ENCODE results near the gene RAC3. TPM values are rescaled to one million over a fixed set of nuclear protein-coding genes. Genes with fewer than 3 reads are reported as not detected.
A peak's percentile ranks its signal among the peaks of the same experiment; 100 is the strongest.

The RAC3 gene
- polyA plus RNA-seq, 2 of the 4 experiments (the other 2 are of a cell fraction) = 9.9 to 21.0 TPM

- Histone ChIP-seq H3K4me3 (no peak overlapping the region), H3K9me3 (no peaks in the 10 kb centered on the region), H3K27ac (peak overlapping the region in 1 of 2 experiments; percentile 92; a peak in 2 of 6 replicates), H3K4me2 (peak overlapping the region; percentile 87), H3K4me1 (peaks cover 41% of the 10 kb centered on the region)
- ChIA-PET CTCF (interaction anchor here (0.8 to 33.2 kb wide), 40 partner anchors 9 to 289 kb away, joined by 3 to 794 read pairs (median 5); partner anchors contain the start of genes ASPSCR1, DCXR, MAFG and MYADML2), POLR2A (interaction anchor here (1.4 to 3.9 kb wide), 4 partner anchors 17 to 78 kb away, joined by 3 to 38 read pairs (median 6); partner anchors contain the start of genes ASPSCR1 and DCXR)
- FAIRE-seq = no peak
- ATAC-seq = no peak
- WGBS (ENCODE audit: missing lambda C conversion rate) = 85% methylated on average over 11 of the region's 14 CpGs
- TF ChIP-seq FOSB (CRISPR knock-in tag; IDR thresholded peaks at IDR 0.05) = no peak
- TF ChIP-seq RAD21 (conservative IDR thresholded peaks at IDR 0.05 in 1 of 2, IDR thresholded peaks at IDR 0.05 in 1 of 2) = no peak
- no peak for TF ChIP-seq KDM1A (IDR thresholded peaks at IDR 0.05; ENCODE audit: low read depth)
- no peak for TF ChIP-seq EP300 (IDR thresholded peaks at IDR 0.05)
- no peak for TF ChIP-seq RARB (CRISPR knock-in tag; IDR thresholded peaks at IDR 0.05)
- no peak for TF ChIP-seq FOSL2 (IDR thresholded peaks at IDR 0.05)
- no peak for TF ChIP-seq FOSL2 (CRISPR knock-in tag; IDR thresholded peaks at IDR 0.05)
- TF ChIP-seq TFCP2L1 (CRISPR knock-in tag; IDR thresholded peaks at IDR 0.05) = no peak
- TF ChIP-seq CHD4 (IDR thresholded peaks at IDR 0.05; ENCODE audit: borderline replicate concordance) = no peak
- TF ChIP-seq BHLHE40 (IDR thresholded peaks at IDR 0.05; ENCODE audit: low read depth, low read length) = no peak
- no peak for TF ChIP-seq ATOH8 (CRISPR knock-in tag; IDR thresholded peaks at IDR 0.05; ENCODE audit: low read depth)
- no peak for TF ChIP-seq ELK1 (IDR thresholded peaks at IDR 0.05; ENCODE audit: low read depth, low read length)
- TF ChIP-seq MYC (IDR thresholded peaks at IDR 0.05; ENCODE audit: borderline replicate concordance, low read length) = no peak
- TF ChIP-seq KDM5A (IDR thresholded peaks at IDR 0.05) = no peak
- no peak for TF ChIP-seq GATA3 (IDR thresholded peaks at IDR 0.05; ENCODE audit: borderline replicate concordance)
- no peak for TF ChIP-seq CEBPB (IDR thresholded peaks at IDR 0.05)
- no peak for TF ChIP-seq HOXB13 (CRISPR knock-in tag; IDR thresholded peaks at IDR 0.05; ENCODE audit: low read depth)
- no peak for TF ChIP-seq HOXB5 (CRISPR knock-in tag; IDR thresholded peaks at IDR 0.05)
- no peak for TF ChIP-seq SREBF2 (IDR thresholded peaks at IDR 0.05)
- no peak for TF ChIP-seq BCL3 (IDR thresholded peaks at IDR 0.05)
- no peak for TF ChIP-seq ZNF302 (CRISPR knock-in tag; IDR thresholded peaks at IDR 0.05)
- DNase-seq (ENCODE audit: low read depth in 1 of 2, low spot score in 1 of 2) = no peak
Measured at GRCh38 chr17:82020572-82021106, 10.8 kb upstream of the RAC3 start.

- POLR2A ChIA-PET = interaction anchor here (1.0 to 3.9 kb wide), 7 partner anchors 16 to 152 kb away, joined by 3 to 38 read pairs (median 5); partner anchors contain the start of genes ASPSCR1 and DCXR
- peak overlapping the region; percentile 80 to 92; a peak in 5 of 6 replicates for H3K27ac ChIP-seq
Measured at GRCh38 chr17:82021107-82021899, 10.2 kb upstream of the RAC3 start.

More at GRCh38 chr17:82021107-82021899, 10.2 kb upstream of the RAC3 start:
- H3K9me3 ChIP-seq = no peaks in the 10 kb centered on the region
- 15% methylated on average over 24 of the region's 25 CpGs for WGBS (ENCODE audit: missing lambda C conversion rate)
- H3K4me3 ChIP-seq = peak overlapping the region; percentile 77
- H3K4me2 ChIP-seq = peak overlapping the region; percentile 87
- 0 out of 2 replicates have a peak, but pooled peaks have one; percentile 43 for TF ChIP-seq MAZ (IDR thresholded peaks at IDR 0.05; ENCODE audit: borderline replicate concordance, low read depth, low read length)
- TF ChIP-seq SMC3 (IDR thresholded peaks at IDR 0.05) = peak; percentile 98
- no peak for TF ChIP-seq ATOH8 (CRISPR knock-in tag; IDR thresholded peaks at IDR 0.05; ENCODE audit: low read depth)
- TF ChIP-seq HES2 (IDR thresholded peaks at IDR 0.05) = no peak
- TF ChIP-seq TP53 (CRISPR knock-in tag; IDR thresholded peaks at IDR 0.05) = peak; percentile 35; the same call in 1 of the 2 replicates
- TF ChIP-seq CTCF (IDR thresholded peaks at IDR 0.05) = peak; percentile 94
- TF ChIP-seq USF2 (IDR thresholded peaks at IDR 0.05) = 0 out of 2 replicates have a peak, but pooled peaks have one; percentile 24
- TF ChIP-seq MAX (IDR thresholded peaks at IDR 0.05) = peak; percentile 25; the same call in 1 of the 2 replicates
- peak; percentile 97 to 98 for TF ChIP-seq RAD21 (conservative IDR thresholded peaks at IDR 0.05 in 1 of 2, IDR thresholded peaks at IDR 0.05 in 1 of 2)
- peak; percentile 55 to 56 for ATAC-seq
- H3K4me1 ChIP-seq = peaks cover 41% of the 10 kb centered on the region
- peak; percentile 89 to 90 for DNase-seq (ENCODE audit: low read depth in 1 of 2, low spot score in 1 of 2)
- FAIRE-seq = peak; percentile 84
- CTCF ChIA-PET = interaction anchor here (0.6 to 33.2 kb wide), 36 partner anchors 8 to 307 kb away, joined by 3 to 794 read pairs (median 5); partner anchors contain the start of genes ASPSCR1, DCXR, MAFG and MYADML2

All from A549 (cell line).